SJCRH30 (cell line): Measurements from ENCODE around the gene GNGT1. TPM values are rescaled to one million over a fixed set of nuclear protein-coding genes. Genes with fewer than 3 reads are reported as not detected.
A peak's percentile ranks its signal among the peaks of the same experiment; 100 is the strongest.

Source experiments
- DNase-seq, 2 experiments: peaks; one replicate each; pipeline ENCODE4 v3.0.0-alpha.2; 2015 to 2020
- H3K27ac ChIP-seq: fragments of 250-450 bp; sonication (Bioruptor Pico); 2 replicates; pipeline ENCODE4 v1.5.1; 2020; ENCODE audit warnings: mild to moderate bottlenecking, moderate library complexity
- H3K27me3 ChIP-seq: fragments of 250-450 bp; sonication (Bioruptor Pico); 2 replicates; pipeline ENCODE4 v1.5.1; 2020; ENCODE audit warnings: mild to moderate bottlenecking, moderate library complexity
- H3K36me3 ChIP-seq: fragments of 250-450 bp; sonication (Bioruptor Pico); 2 replicates; pipeline ENCODE4 v1.5.1; 2020; ENCODE audit warnings: mild to moderate bottlenecking, moderate library complexity
- H3K4me1 ChIP-seq: fragments of 250-450 bp; sonication (Bioruptor Pico); 2 replicates; pipeline ENCODE4 v1.5.1; 2020; ENCODE audit warnings: mild to moderate bottlenecking, moderate library complexity
- H3K4me3 ChIP-seq: fragments of 250-450 bp; sonication (Bioruptor Pico); 2 replicates; pipeline ENCODE4 v1.5.1; 2020; ENCODE audit warnings: mild to moderate bottlenecking, moderate library complexity
- H3K9me3 ChIP-seq: fragments of 250-450 bp; sonication (Bioruptor Pico); replicated peaks from 2 replicates; pipeline ENCODE4 v1.5.1; 2020; ENCODE audit warnings: mild to moderate bottlenecking, moderate library complexity
- total RNA-seq: library from RNA; depleted of rRNA; stranded (reverse); fragments of >200 nt; shearing (Covaris generic); gene quantifications from 2 replicates; pipeline ENCODE4 v1.2.3, GENCODE V29; 2014; rRNA removed

Gene GNGT1
- total RNA-seq: 0.48 and 0.65 TPM in 2 replicates

- no peak within 1 kb of the TSS for H3K27ac ChIP-seq
- H3K36me3 ChIP-seq: no peaks in the 10 kb centered on the region
- no peak for DNase-seq
- 0 out of 2 replicates have a peak, but pooled peaks cover 2% of the 10 kb centered on the region for H3K9me3 ChIP-seq
- no peaks in the 10 kb centered on the region for H3K27me3 ChIP-seq
- H3K4me1 ChIP-seq: 0 out of 2 replicates have a peak, but pooled peaks cover 2% of the 10 kb centered on the region
- no peak within 1 kb of the TSS for H3K4me3 ChIP-seq
Observed at GRCh38 chr7:93906267-93906666, at the start of gene GNGT1. Gene GNGT1, plus strand, starts transcription at chr7:93906567. Its CDS starts 180 bp downstream, at chr7:93906747.

DNA sequence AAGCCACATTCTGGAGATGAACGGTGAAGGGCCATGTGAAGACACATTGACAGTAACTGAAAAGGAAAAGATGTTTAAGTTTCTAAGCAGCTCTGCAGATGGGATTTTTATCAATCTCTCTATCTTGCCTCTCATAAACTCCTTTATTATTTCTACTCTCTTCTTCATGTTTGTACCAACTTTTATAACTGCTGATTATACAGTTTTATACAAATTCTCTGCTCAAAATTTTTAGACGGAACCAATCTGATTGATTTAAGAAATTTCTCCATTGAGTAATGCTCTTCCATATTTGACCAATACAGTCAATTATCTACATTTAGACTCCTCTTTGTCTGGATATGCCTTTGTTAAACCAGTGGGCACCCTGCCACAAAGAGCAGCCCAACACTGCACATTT, 47.5 kb upstream of the GNGT1 start:
- H3K27ac ChIP-seq: no peak overlapping the region
- no peaks in the 10 kb centered on the region for H3K27me3 ChIP-seq
- no peak overlapping the region for H3K4me3 ChIP-seq
- no peak for DNase-seq
- no peaks in the 10 kb centered on the region for H3K36me3 ChIP-seq
- no peaks in the 10 kb centered on the region for H3K4me1 ChIP-seq
- H3K9me3 ChIP-seq: no peaks in the 10 kb centered on the region

- no peak overlapping the region for H3K4me3 ChIP-seq
- H3K4me1 ChIP-seq: no peaks in the 10 kb centered on the region
- no peak for DNase-seq
- H3K27ac ChIP-seq: no peak overlapping the region
- H3K27me3 ChIP-seq: no peaks in the 10 kb centered on the region
- no peaks in the 10 kb centered on the region for H3K36me3 ChIP-seq
- no peaks in the 10 kb centered on the region for H3K9me3 ChIP-seq
Observed at GRCh38 chr7:93860261-93860660, 46.1 kb upstream of the GNGT1 start.

DNA sequence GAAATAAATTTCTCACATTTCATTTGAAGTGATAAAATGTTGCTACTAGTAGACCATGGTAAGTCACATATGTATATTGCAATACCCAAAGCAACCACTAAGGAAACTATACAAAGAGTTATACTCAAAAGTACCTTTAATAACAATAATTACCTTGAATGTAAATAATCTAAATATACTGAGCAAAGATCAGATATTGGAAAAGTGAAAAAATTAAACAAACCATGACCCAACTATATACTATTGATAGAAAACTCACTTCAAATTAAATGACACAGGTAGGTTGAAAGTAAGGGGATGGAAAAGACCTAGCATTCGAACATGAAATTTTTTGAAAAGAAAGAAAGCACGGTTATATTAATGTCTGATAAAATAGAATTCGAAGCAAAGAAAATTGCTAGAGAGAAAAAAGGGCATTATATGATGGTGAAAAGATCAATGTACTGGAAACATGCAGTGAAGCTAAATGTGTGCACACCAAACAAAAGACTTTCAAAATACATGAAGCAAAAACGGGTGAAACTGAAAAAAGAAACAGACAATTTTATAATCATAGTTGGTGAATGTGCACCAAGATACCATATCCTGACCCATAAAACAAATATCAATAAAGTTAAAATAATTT, 44.9 kb upstream of the GNGT1 start:
- DNase-seq: no peak
- Histone ChIP-seq H3K27me3 (no peaks in the 10 kb centered on the region), H3K9me3 (no peaks in the 10 kb centered on the region), H3K36me3 (no peaks in the 10 kb centered on the region), H3K4me1 (no peaks in the 10 kb centered on the region), H3K27ac (no peak overlapping the region), H3K4me3 (no peak overlapping the region)

DNA sequence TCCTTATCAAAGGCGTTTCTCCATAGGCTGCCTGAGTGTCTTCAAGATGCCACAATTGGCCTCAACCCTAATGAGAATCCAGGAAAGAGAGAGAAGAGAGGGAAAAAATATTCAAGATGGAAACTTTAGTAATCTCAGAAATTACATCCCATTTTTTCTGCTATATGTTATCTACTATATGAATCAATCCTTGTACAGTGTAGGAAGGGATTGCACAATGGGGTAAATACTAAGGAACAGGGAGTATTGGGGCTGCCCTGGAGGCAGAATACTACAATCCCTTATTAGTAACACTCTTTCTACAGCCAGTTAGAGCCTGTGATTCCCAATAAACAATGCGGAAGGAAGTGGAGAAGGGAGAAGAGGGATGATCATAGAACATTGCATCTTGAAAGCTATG, 43.7 kb upstream of the GNGT1 start:
- Histone ChIP-seq H3K9me3 (no peaks in the 10 kb centered on the region), H3K27me3 (no peaks in the 10 kb centered on the region), H3K36me3 (no peaks in the 10 kb centered on the region), H3K4me3 (no peak overlapping the region), H3K27ac (no peak overlapping the region), H3K4me1 (no peaks in the 10 kb centered on the region)
- no peak for DNase-seq

- H3K27ac ChIP-seq: no peak overlapping the region
- no peaks in the 10 kb centered on the region for H3K9me3 ChIP-seq
- no peaks in the 10 kb centered on the region for H3K27me3 ChIP-seq
- no peak for DNase-seq
- no peak overlapping the region for H3K4me3 ChIP-seq
- no peaks in the 10 kb centered on the region for H3K4me1 ChIP-seq
- H3K36me3 ChIP-seq: no peaks in the 10 kb centered on the region
Observed at GRCh38 chr7:93866886-93867285, 39.5 kb upstream of the GNGT1 start.

DNA sequence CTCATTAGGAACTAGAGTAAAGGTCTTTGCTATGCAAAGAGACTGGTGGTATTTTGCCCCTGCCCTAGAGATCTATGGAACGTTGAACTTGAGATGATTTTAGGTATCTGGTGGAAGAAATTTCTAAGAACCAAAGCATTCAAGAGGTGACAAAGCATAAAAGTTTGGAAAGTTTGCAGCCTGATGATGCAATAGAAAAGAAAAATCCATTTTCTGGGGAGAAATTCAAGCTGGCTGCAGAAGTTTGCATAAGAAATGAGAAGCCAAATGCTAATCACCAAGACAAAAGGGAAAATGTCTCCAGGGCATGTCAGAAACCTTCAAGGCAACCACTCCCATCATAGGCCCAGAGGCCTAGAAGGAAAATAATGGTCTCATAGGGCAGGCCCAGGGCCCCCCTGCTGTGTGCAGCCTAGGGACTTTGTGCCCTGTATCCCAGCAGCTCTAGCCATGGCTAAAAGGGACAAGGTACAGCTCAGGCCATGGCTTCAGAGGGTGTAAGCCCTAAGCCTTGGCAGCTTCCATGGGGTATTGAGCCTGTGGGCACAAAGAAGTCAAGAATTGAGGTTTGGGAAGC, 32.3 kb upstream of the GNGT1 start:
- H3K27ac ChIP-seq: no peak overlapping the region
- no peaks in the 10 kb centered on the region for H3K27me3 ChIP-seq
- DNase-seq: no peak
- no peak overlapping the region for H3K4me3 ChIP-seq
- H3K4me1 ChIP-seq: no peaks in the 10 kb centered on the region
- H3K36me3 ChIP-seq: no peaks in the 10 kb centered on the region
- no peaks in the 10 kb centered on the region for H3K9me3 ChIP-seq

GRCh38 chr7:93877742-93878141, 28.6 kb upstream of the GNGT1 start:
- Histone ChIP-seq H3K9me3 (no peaks in the 10 kb centered on the region), H3K36me3 (no peaks in the 10 kb centered on the region), H3K27ac (no peak overlapping the region), H3K4me1 (no peaks in the 10 kb centered on the region), H3K27me3 (no peaks in the 10 kb centered on the region), H3K4me3 (no peak overlapping the region)
- no peak for DNase-seq

GRCh38 chr7:93879356-93879755, 27.0 kb upstream of the GNGT1 start:
- no peaks in the 10 kb centered on the region for H3K27me3 ChIP-seq
- no peaks in the 10 kb centered on the region for H3K4me1 ChIP-seq
- DNase-seq: no peak
- H3K36me3 ChIP-seq: no peaks in the 10 kb centered on the region
- H3K27ac ChIP-seq: no peak overlapping the region
- no peak overlapping the region for H3K4me3 ChIP-seq
- no peaks in the 10 kb centered on the region for H3K9me3 ChIP-seq

- Histone ChIP-seq H3K27ac (no peak overlapping the region), H3K36me3 (no peaks in the 10 kb centered on the region), H3K27me3 (no peaks in the 10 kb centered on the region), H3K4me1 (no peaks in the 10 kb centered on the region), H3K9me3 (no peaks in the 10 kb centered on the region), H3K4me3 (no peak overlapping the region)
- DNase-seq: no peak
Observed at GRCh38 chr7:93882468-93882867, 23.9 kb upstream of the GNGT1 start.

GRCh38 chr7:93883078-93883916, 23.1 kb upstream of the GNGT1 start:
- H3K4me3 ChIP-seq: no peak overlapping the region
- no peak overlapping the region for H3K27ac ChIP-seq
- DNase-seq: no peak
- no peaks in the 10 kb centered on the region for H3K4me1 ChIP-seq
- H3K9me3 ChIP-seq: no peaks in the 10 kb centered on the region
- no peaks in the 10 kb centered on the region for H3K27me3 ChIP-seq
- H3K36me3 ChIP-seq: no peaks in the 10 kb centered on the region

DNA sequence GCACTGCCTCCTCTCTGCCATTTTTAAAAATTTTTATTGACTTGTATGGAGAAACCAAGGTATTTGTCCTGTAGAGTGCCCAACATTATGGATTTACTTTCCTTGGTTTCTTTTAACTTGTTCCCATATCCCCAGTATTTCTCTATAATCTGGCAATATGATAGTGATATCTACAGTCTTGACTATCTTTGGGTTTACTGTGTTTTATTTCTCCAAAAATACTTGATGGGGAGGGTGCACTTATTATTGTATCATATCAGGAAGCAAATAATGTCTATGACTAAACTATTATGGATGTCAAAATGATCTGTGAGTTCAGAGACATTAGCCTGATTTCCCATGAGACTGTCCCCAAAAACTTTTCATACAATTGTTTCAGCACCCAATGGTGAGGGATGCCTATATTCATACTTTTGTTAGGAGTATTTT, 22.4 kb upstream of the GNGT1 start:
- Histone ChIP-seq H3K27ac (no peak overlapping the region), H3K36me3 (no peaks in the 10 kb centered on the region), H3K4me1 (no peaks in the 10 kb centered on the region), H3K4me3 (no peak overlapping the region), H3K27me3 (no peaks in the 10 kb centered on the region), H3K9me3 (no peaks in the 10 kb centered on the region)
- DNase-seq: no peak

- Histone ChIP-seq H3K9me3 (no peaks in the 10 kb centered on the region), H3K4me3 (no peak overlapping the region), H3K27ac (no peak overlapping the region), H3K4me1 (no peaks in the 10 kb centered on the region), H3K27me3 (no peaks in the 10 kb centered on the region), H3K36me3 (no peaks in the 10 kb centered on the region)
- no peak for DNase-seq
Observed at GRCh38 chr7:93884541-93884940, 21.8 kb upstream of the GNGT1 start.

DNA sequence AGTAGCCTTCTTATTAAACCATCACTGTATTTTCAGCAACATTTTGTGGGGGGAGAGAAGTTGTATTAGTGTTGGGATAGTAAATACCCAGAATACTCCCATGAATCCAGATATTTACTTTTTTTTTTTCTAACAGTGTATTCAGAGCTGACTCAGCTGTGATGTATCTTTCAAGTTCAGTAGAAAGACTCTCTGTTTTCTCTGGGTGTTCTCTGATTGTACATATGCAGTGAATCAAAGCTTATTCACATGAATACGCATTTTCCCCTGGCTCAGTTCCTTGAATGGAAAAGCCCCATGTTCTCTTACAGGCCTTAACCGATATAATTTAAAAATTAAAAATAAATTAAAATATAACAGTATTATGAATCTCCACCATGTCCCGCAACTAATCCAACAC, 17.1 kb upstream of the GNGT1 start:
- no peak overlapping the region for H3K27ac ChIP-seq
- H3K9me3 ChIP-seq: no peaks in the 10 kb centered on the region
- no peak overlapping the region for H3K4me3 ChIP-seq
- H3K4me1 ChIP-seq: no peaks in the 10 kb centered on the region
- no peaks in the 10 kb centered on the region for H3K27me3 ChIP-seq
- H3K36me3 ChIP-seq: no peaks in the 10 kb centered on the region
- no peak for DNase-seq

DNA sequence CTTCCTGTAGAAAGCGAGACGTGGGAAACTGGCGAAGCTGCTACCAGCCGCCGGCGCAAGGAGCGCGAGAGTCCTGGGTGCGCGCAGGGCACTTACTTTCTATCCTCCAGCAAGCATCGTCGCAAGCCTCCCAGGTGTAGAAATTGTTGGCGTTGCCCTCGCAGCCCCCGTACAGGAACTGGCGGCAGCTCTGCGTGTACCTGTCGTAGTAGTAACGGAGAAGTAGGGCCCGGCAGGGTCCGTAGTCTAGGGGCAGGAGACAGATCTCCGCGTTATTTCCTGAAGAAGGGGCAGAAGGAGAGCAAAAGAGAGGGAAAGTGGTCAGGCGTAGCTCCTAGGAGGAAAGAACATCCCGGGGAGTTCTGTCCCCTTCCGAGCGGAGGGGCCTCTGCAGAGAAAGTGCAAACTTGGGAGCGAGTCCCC, 16.3 kb upstream of the GNGT1 start:
- Histone ChIP-seq H3K9me3 (no peaks in the 10 kb centered on the region), H3K4me1 (no peaks in the 10 kb centered on the region; the same call in 1 of the 2 replicates), H3K4me3 (peak overlapping the region; percentile 68), H3K27me3 (no peaks in the 10 kb centered on the region), H3K27ac (peak overlapping the region; percentile 6; the same call in 1 of the 2 replicates), H3K36me3 (no peaks in the 10 kb centered on the region)
- peak; percentile 6 to 40 for DNase-seq
